ENCODE measurements around the gene MTRR. TPM values are rescaled to one million over a fixed set of nuclear protein-coding genes. Genes with fewer than 3 reads are reported as not detected.

MTRR gene
- total and polyA plus RNA-seq, 9 of the 15 experiments (the other 6 are each of a cell fraction or from before 2014, with no cell fraction given) = 39.3 to 84.6 (median 66.2) TPM

DNA sequence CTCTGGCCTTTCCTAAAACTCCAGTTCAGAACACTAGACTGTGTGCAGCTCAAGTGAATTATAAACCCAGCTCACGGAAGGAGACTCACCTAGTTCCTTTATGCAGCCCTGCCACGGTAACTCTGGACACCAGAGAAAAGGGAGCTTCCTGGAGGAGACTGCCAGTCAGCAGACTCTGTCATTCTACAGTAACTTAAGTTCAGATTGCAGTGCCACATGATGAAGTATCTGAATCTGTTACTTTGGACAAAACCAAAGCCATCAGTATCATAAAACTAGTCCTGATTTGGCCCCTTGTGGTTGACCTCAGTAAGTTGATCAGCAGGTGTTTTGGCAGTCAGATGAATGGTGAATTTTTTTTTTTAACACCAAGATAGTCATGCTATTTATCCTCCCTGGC lies 2.7 kb downstream of the MTRR start (continued):
- TF ChIP-seq, protein P1, sequence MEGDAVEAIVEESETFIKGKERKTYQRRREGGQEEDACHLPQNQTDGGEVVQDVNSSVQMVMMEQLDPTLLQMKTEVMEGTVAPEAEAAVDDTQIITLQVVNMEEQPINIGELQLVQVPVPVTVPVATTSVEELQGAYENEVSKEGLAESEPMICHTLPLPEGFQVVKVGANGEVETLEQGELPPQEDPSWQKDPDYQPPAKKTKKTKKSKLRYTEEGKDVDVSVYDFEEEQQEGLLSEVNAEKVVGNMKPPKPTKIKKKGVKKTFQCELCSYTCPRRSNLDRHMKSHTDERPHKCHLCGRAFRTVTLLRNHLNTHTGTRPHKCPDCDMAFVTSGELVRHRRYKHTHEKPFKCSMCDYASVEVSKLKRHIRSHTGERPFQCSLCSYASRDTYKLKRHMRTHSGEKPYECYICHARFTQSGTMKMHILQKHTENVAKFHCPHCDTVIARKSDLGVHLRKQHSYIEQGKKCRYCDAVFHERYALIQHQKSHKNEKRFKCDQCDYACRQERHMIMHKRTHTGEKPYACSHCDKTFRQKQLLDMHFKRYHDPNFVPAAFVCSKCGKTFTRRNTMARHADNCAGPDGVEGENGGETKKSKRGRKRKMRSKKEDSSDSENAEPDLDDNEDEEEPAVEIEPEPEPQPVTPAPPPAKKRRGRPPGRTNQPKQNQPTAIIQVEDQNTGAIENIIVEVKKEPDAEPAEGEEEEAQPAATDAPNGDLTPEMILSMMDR (IDR thresholded peaks at IDR 0.05 in 2 of 3, conservative IDR thresholded peaks at IDR 0.05 in 1 of 3; ENCODE audit: insufficient read depth in 2 of 3, low read depth in 1 of 3, low read length in 3 of 3) = no peak
- TF ChIP-seq ZNF197 (CRISPR knock-in tag; IDR thresholded peaks at IDR 0.05; ENCODE audit: low read depth) = no peak
- no peak for TF ChIP-seq ZC3H8 (IDR thresholded peaks at IDR 0.05)
- TF ChIP-seq, protein P2, sequence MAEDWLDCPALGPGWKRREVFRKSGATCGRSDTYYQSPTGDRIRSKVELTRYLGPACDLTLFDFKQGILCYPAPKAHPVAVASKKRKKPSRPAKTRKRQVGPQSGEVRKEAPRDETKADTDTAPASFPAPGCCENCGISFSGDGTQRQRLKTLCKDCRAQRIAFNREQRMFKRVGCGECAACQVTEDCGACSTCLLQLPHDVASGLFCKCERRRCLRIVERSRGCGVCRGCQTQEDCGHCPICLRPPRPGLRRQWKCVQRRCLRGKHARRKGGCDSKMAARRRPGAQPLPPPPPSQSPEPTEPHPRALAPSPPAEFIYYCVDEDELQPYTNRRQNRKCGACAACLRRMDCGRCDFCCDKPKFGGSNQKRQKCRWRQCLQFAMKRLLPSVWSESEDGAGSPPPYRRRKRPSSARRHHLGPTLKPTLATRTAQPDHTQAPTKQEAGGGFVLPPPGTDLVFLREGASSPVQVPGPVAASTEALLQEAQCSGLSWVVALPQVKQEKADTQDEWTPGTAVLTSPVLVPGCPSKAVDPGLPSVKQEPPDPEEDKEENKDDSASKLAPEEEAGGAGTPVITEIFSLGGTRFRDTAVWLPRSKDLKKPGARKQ (CRISPR knock-in tag; IDR thresholded peaks at IDR 0.05) = no peak
- TF ChIP-seq MCM7 (IDR thresholded peaks at IDR 0.05) = no peak

GRCh38 chr5:7872517-7873130 lies 3.7 kb downstream of the MTRR start:
- ChIA-PET POLR2A (interaction anchor here (0.9 to 1.6 kb wide), 3 partner anchors 12 to 14 kb away, joined by 4 read pairs; no protein-coding TSS in a partner anchor), CTCF (ENCODE audit: low intra/inter-chr PET ratio) (no interaction called here)
- intact Hi-C loops (cut with micrococcal nuclease) = no loop called here
- Histone ChIP-seq H3K79me2 (ENCODE audit: control insufficient read depth, insufficient read depth, low read length) (peaks cover 93% of the 10 kb centered on the region), H2AFZ (ENCODE audit: low read depth, low read length) (no peak overlapping the region), H4K20me1 (replicated peaks; ENCODE audit: control insufficient read depth, insufficient read depth, low read length) (peaks cover 16% of the 10 kb centered on the region), H3K9me1 (ENCODE audit: control insufficient read depth, insufficient read depth, low read length) (peaks cover 3% of the 10 kb centered on the region), H3K4me2 (ENCODE audit: insufficient read depth, low read length) (no peak overlapping the region), H3K27ac (ENCODE audit: extremely low read depth, low read depth, low read length) (no peak overlapping the region), H3K4me3 (no peak overlapping the region), H3K27me3 (ENCODE audit: control insufficient read depth in 2 of 2, insufficient read depth in 2 of 2, low read length in 2 of 2) (no peaks in the 10 kb centered on the region), H3K36me3 (ENCODE audit: control insufficient read depth, insufficient read depth, low read length) (peaks cover 74% of the 10 kb centered on the region), H3K4me1 (replicated peaks in 1 of 2; ENCODE audit: control insufficient read depth in 2 of 2, insufficient read depth in 2 of 2, low read length in 2 of 2) (peaks cover 6% of the 10 kb centered on the region in 2 experiments; a peak in 3 of 5 replicates), H3K9me3 (replicated peaks; ENCODE audit: control insufficient read depth, insufficient read depth, low read depth, low read length) (no peaks in the 10 kb centered on the region), H3K9ac (ENCODE audit: insufficient read depth in 1 of 2, low read depth in 2 of 2, low read length in 2 of 2) (no peak overlapping the region)
- ATAC-seq = no peak
- no peak for FAIRE-seq
- BruUV-seq (replicated peaks) = no TSS peak
- DNase-seq (ENCODE audit: extremely low read depth in 1 of 4, low spot score in 3 of 4) = no peak
- 84% methylated on average over 4 of the region's 4 CpGs for WGBS (ENCODE audit: insufficient coverage, low coverage, missing lambda C conversion rate)
- in situ Hi-C loops (cut with MboI) = no loop called here
- no peak for TF ChIP-seq CCAR2 (IDR thresholded peaks at IDR 0.05; ENCODE audit: low read depth, low read length)
- TF ChIP-seq THRAP3 (IDR thresholded peaks at IDR 0.05; ENCODE audit: borderline replicate concordance) = no peak
- TF ChIP-seq PYGO2 (tag; IDR thresholded peaks at IDR 0.05) = no peak
- no peak for TF ChIP-seq POLR3G (IDR thresholded peaks at IDR 0.05; ENCODE audit: extremely low read depth, insufficient read length, insufficient replicate concordance)
- no peak for TF ChIP-seq RFX1 (IDR thresholded peaks at IDR 0.05)
- TF ChIP-seq ZNF584 (CRISPR knock-in tag; IDR thresholded peaks at IDR 0.05; ENCODE audit: low read depth) = no peak
- no peak for TF ChIP-seq BRD4 (IDR thresholded peaks at IDR 0.05)

Measured in K562 (cell line).